Right lobe of liver (tissue), 6 donors: ENCODE results near the gene SRPRA. TPM values are rescaled to one million over a fixed set of nuclear protein-coding genes. Genes with fewer than 3 reads are reported as not detected.

Experiments
- ATAC-seq, 4 donors: fragments of 200-7000 bp; cut with Tn5 transposase; one replicate each; pipeline ENCODE4 v1.9.1; 2020; ENCODE audit warnings: mild to moderate bottlenecking in 4 of 4, moderate library complexity in 4 of 4
- DNase-seq, 3 donors: peaks; one replicate each; pipeline ENCODE4 v3.0.0-alpha.2; 2020
- H3K27ac ChIP-seq, 3 donors: fragments of 200-600 bp; one replicate each; pipeline ENCODE4 v1.8.0; 2022
- H3K27me3 ChIP-seq, 2 donors: fragments of 200-600 bp; one replicate each; pipeline ENCODE4 v1.8.0; 2022
- H3K36me3 ChIP-seq, 4 donors: fragments of 200-600 bp; sonication (generic) in 1 of 4; one replicate each; pipeline versions ENCODE4 v1.5.1 to v1.8.0; 2017 to 2022; ENCODE audit warnings: control low read depth in 1 of 4
- H3K4me1 ChIP-seq, 4 donors: fragments of 200-600 bp; sonication (generic) in 1 of 4; one replicate each; pipeline versions ENCODE4 v1.5.1 to v1.8.0; 2017 to 2022; ENCODE audit warnings: control low read depth in 1 of 4
- H3K4me3 ChIP-seq, 3 donors: fragments of 200-600 bp; one replicate each; pipeline ENCODE4 v1.8.0; 2022
- H3K9me3 ChIP-seq, 4 donors: fragments of 200-600 bp; sonication (generic) in 1 of 4; one replicate each; pipeline versions ENCODE4 v1.5.1 to v1.8.0; 2017 to 2022; ENCODE audit warnings: control low read depth in 1 of 4
- CTCF ChIP-seq, 4 donors: fragments of 200-600 bp in 3 of 4; fragments of 450-650 bp in 1 of 4; IDR thresholded peaks; one replicate each; pipeline versions ENCODE4 v1.5.1 to v1.8.0; 2016 to 2022; ENCODE audit warnings: antibody characterized with exemption in 4 of 4, mild to moderate bottlenecking in 2 of 4
- POLR2A ChIP-seq: fragments of 450-650 bp; IDR thresholded peaks from one replicate; pipeline ENCODE4 v1.6.1; 2017; ENCODE audit warnings: antibody characterized with exemption, mild to moderate bottlenecking
- WGBS: methylation state at CpG from one replicate; pipeline ENCODE4 v1.1.6; 2018; ENCODE audit warnings: low coverage, low lambda C conversion rate; ENCODE audit not compliant: insufficient coverage; ENCODE audit errors: missing lambda C conversion rate; 5-methylcytosine and 5-hydroxymethylcytosine counted together
- intact Hi-C, 2 donors: fragments of 100-400 bp; cut with DNase I; formaldehyde crosslinking; loops; one replicate each; pipeline versions ENCODE4 v1.11.2 to v1.14.1; 2022
- total RNA-seq, 6 experiments: library from RNA; depleted of rRNA in 2 of 6; stranded (reverse); fragments of >200 nt in 2 of 6; fragmentation: NEBNext Ultra II Directional in 3 of 6; extraction: Animal tissue kit (Norgen Biotek cat#: 25700) in 3 of 6; gene quantifications; one replicate each; pipeline versions ENCODE4 v1.1.0 to v1.2.4, GENCODE V29; 2016 to 2023
- donor health status: DM: no; HTN: yes; CAD: no.
- donor health status: DM: no; HTN: no; CAD: no.
- donor health status: DM: no; HTN: no; CAD: no.
- donor health status: DM: no; HTN: yes; CAD: no.
- donor health status: DM: no; HTN: yes; CAD: no.

SRPRA gene
- total RNA-seq, 6 experiments from 2014 or later = 95.0 to 150 (median 122) TPM

GRCh38 chr11:126277780-126278179, 9.1 kb upstream of the SRPRA start:
- no peak for TF ChIP-seq CTCF (IDR thresholded peaks at IDR 0.05)
- no peak for TF ChIP-seq POLR2A
- peaks cover 0 to 38% (median 15%) of the 10 kb centered on the region in 4 donors for H3K4me1 ChIP-seq
- peak; percentile 81 to 88 (median 86) for DNase-seq
- no peak overlapping the region for H3K4me3 ChIP-seq
- ATAC-seq = peak; percentile 85 to 88 (median 86)
- peak overlapping the region in 2 of 3 donors; percentile 70 to 87 for H3K27ac ChIP-seq
- H3K36me3 ChIP-seq = peaks cover 0 to 22% (median 6%) of the 10 kb centered on the region in 4 donors
- no peaks in the 10 kb centered on the region for H3K27me3 ChIP-seq
- 42% methylated on average over 2 of the region's 4 CpGs for WGBS
- H3K9me3 ChIP-seq = no peaks in the 10 kb centered on the region
- intact Hi-C loops = no loop called here

- no peaks in the 10 kb centered on the region for H3K27me3 ChIP-seq
- DNase-seq (peak in 2 of 3 donors; percentile 82 to 86), ATAC-seq (peak; percentile 30 to 75 (median 72))
- no peak for TF ChIP-seq CTCF (IDR thresholded peaks at IDR 0.05)
- no peak for TF ChIP-seq POLR2A
- H3K4me1 ChIP-seq = peaks cover 0 to 37% (median 15%) of the 10 kb centered on the region in 4 donors
- H3K36me3 ChIP-seq = peaks cover 0 to 24% (median 6%) of the 10 kb centered on the region in 4 donors
- H3K4me3 ChIP-seq = no peak overlapping the region
- intact Hi-C loops = no loop called here
- WGBS = 36% methylated on average over 5 of the region's 11 CpGs
- peak overlapping the region in 2 of 3 donors; percentile 70 to 87 for H3K27ac ChIP-seq
- no peaks in the 10 kb centered on the region for H3K9me3 ChIP-seq
Measured at GRCh38 chr11:126277322-126277721, 8.6 kb upstream of the SRPRA start.

- Histone ChIP-seq H3K27me3 (no peaks in the 10 kb centered on the region), H3K36me3 (peaks cover 6 to 46% (median 23%) of the 10 kb centered on the region in 4 donors), H3K4me1 (peaks cover 0 to 15% (median 4%) of the 10 kb centered on the region in 4 donors), H3K27ac (peak overlapping the region; percentile 81 to 97 (median 86)), H3K4me3 (peak overlapping the region; percentile 82 to 91 (median 88)), H3K9me3 (no peaks in the 10 kb centered on the region)
- peak; percentile 2 to 30 (median 23) for ATAC-seq
- 0% methylated on average over 11 of the region's 23 CpGs for WGBS
- no peak for TF ChIP-seq POLR2A
- TF ChIP-seq CTCF (IDR thresholded peaks at IDR 0.05) = no peak
- intact Hi-C loops = loop anchor here in 1 of 2 donors (10.0 kb wide), 1 partner anchor 54 kb away; the partner anchor contains the start of genes FAM118B and RPUSD4
- DNase-seq = peak in 1 of 3 donors; percentile 30
Measured at GRCh38 chr11:126268361-126268707, 361 bp downstream of the SRPRA start.

GRCh38 chr11:126267650-126268049, 1.0 kb downstream of the SRPRA start:
- ATAC-seq = peak; percentile 55 to 66 (median 59)
- intact Hi-C loops = loop anchor here in 1 of 2 donors (10.0 kb wide), 1 partner anchor 53 kb away; the partner anchor contains the start of genes FAM118B and RPUSD4

More at GRCh38 chr11:126267650-126268049, 1.0 kb downstream of the SRPRA start:
- Histone ChIP-seq H3K9me3 (no peaks in the 10 kb centered on the region), H3K27me3 (no peaks in the 10 kb centered on the region), H3K4me1 (peaks cover 0 to 15% (median 4%) of the 10 kb centered on the region in 4 donors), H3K4me3 (peak overlapping the region; percentile 82 to 91 (median 88)), H3K27ac (peak overlapping the region; percentile 81 to 97 (median 86)), H3K36me3 (peaks cover 7 to 46% (median 26%) of the 10 kb centered on the region in 4 donors)
- DNase-seq = peak; percentile 82 to 96 (median 90)
- no peak for TF ChIP-seq POLR2A
- no peak for TF ChIP-seq CTCF (IDR thresholded peaks at IDR 0.05)
- 21% methylated on average over 6 of the region's 6 CpGs for WGBS
